Esophagus muscularis mucosa (tissue), 4 donors: ENCODE results near the gene DHX30. TPM values are rescaled to one million over a fixed set of nuclear protein-coding genes. Genes with fewer than 3 reads are reported as not detected.
A peak's percentile ranks its signal among the peaks of the same experiment; 100 is the strongest.

Experiments
- DNase-seq: peaks from one replicate; pipeline ENCODE4 v3.0.0-alpha.2; 2017; ENCODE audit errors: extremely low spot score
- H3K27ac ChIP-seq, 4 donors: fragments of 200-600 bp; sonication (generic); replicated peaks in 1 of 4; 1 replicate in 3 of 4; 2 replicates in 1 of 4; pipeline ENCODE4 v1.5.1; 2016 to 2019; ENCODE audit warnings: mild to moderate bottlenecking in 1 of 4
- H3K27me3 ChIP-seq, 4 donors: fragments of 200-600 bp; sonication (generic); one replicate each; pipeline versions ENCODE4 v1.5.1 to v1.6.0; 2016 to 2019
- H3K36me3 ChIP-seq, 4 donors: fragments of 200-600 bp; sonication (generic); one replicate each; pipeline ENCODE4 v1.5.1; 2016 to 2019
- H3K4me1 ChIP-seq, 4 donors: fragments of 200-600 bp; sonication (generic); one replicate each; pipeline ENCODE4 v1.5.1; 2016 to 2019
- H3K4me3 ChIP-seq, 4 donors: fragments of 200-600 bp; sonication (generic); 1 replicate in 2 of 4; 2 replicates in 2 of 4; pipeline ENCODE4 v1.5.1; 2016 to 2019; ENCODE audit warnings: mild to moderate bottlenecking in 4 of 4, moderate library complexity in 1 of 4
- H3K9me3 ChIP-seq, 4 donors: fragments of 200-600 bp; sonication (generic); 1 replicate in 3 of 4; 2 replicates in 1 of 4; pipeline ENCODE4 v1.5.1; 2016 to 2019
- EP300 ChIP-seq: sonication (generic); formaldehyde crosslinking; IDR thresholded peaks from one replicate; pipeline ENCODE4 v1.6.1; 2017; ENCODE audit warnings: antibody characterized with exemption
- POLR2A ChIP-seq: fragments of 450-650 bp; IDR thresholded peaks from one replicate; pipeline ENCODE4 v1.6.1; 2017; ENCODE audit warnings: antibody characterized with exemption, moderate library complexity, mild to moderate bottlenecking, low read depth
- POLR2AphosphoS5 ChIP-seq, 2 donors: sonication (generic); formaldehyde crosslinking; IDR thresholded peaks; one replicate each; pipeline ENCODE4 v1.6.1; 2017; ENCODE audit warnings: antibody characterized with exemption in 2 of 2
- WGBS: methylation state at CpG from one replicate; pipeline ENCODE4 v1.1.5; 2018; 5-methylcytosine and 5-hydroxymethylcytosine counted together
- intact Hi-C: fragments of 100-400 bp; cut with DNase I; formaldehyde crosslinking; loops from one replicate; pipeline ENCODE4 v1.15.1; 2023
- total RNA-seq, 4 donors: library from RNA; depleted of rRNA; stranded (reverse); fragments of >200 nt; gene quantifications; one replicate each; pipeline versions ENCODE4 v1.1.0 to v1.2.1, GENCODE V29; 2016
- TF ChIP-seq, protein P1 (sequence below), 3 experiments: fragments of 200-600 bp in 2 of 3; fragments of 450-650 bp in 1 of 3; sonication (generic) in 2 of 3; IDR thresholded peaks; one replicate each; pipeline ENCODE4 v1.5.1; 2017 to 2019; ENCODE audit warnings: antibody characterized with exemption in 3 of 3, mild to moderate bottlenecking in 2 of 3, moderate library complexity in 1 of 3

The DHX30 gene
- total RNA-seq, 4 donors from 2014 or later = 54.4 to 99.3 (median 80.0) TPM

GRCh38 chr3:47846186-47846879 lies 43.4 kb downstream of the DHX30 start:
- intact Hi-C loops = no loop called here

DNA sequence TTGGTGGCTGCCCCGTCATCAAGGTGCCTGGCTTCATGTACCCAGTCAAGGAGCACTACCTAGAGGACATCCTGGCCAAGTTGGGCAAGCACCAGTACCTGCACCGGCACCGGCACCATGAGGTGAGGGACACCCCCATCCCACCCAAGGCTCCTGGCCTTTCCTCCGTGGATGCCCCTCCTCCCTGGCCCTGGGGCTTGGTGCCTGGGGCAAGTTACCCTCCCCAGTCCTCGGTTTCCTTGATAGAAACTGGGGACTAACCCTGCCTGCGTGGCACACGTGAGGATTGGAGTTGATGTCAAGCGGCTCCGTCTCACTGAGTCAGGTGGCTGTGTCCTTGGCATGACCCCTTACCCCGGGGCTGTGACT lies 43.9 kb downstream of the DHX30 start:
- TF ChIP-seq POLR2AphosphoS5 (IDR thresholded peaks at IDR 0.05) = peak in 1 of 2 donors; percentile 4
- TF ChIP-seq, protein P1, sequence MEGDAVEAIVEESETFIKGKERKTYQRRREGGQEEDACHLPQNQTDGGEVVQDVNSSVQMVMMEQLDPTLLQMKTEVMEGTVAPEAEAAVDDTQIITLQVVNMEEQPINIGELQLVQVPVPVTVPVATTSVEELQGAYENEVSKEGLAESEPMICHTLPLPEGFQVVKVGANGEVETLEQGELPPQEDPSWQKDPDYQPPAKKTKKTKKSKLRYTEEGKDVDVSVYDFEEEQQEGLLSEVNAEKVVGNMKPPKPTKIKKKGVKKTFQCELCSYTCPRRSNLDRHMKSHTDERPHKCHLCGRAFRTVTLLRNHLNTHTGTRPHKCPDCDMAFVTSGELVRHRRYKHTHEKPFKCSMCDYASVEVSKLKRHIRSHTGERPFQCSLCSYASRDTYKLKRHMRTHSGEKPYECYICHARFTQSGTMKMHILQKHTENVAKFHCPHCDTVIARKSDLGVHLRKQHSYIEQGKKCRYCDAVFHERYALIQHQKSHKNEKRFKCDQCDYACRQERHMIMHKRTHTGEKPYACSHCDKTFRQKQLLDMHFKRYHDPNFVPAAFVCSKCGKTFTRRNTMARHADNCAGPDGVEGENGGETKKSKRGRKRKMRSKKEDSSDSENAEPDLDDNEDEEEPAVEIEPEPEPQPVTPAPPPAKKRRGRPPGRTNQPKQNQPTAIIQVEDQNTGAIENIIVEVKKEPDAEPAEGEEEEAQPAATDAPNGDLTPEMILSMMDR (IDR thresholded peaks at IDR 0.05) = no peak
- H3K9me3 ChIP-seq = no peaks in the 10 kb centered on the region
- WGBS = 91% methylated on average over 9 of the region's 10 CpGs
- intact Hi-C loops = no loop called here
- H3K27me3 ChIP-seq = no peaks in the 10 kb centered on the region
- H3K4me1 ChIP-seq = peaks cover 0 to 11% (median 2%) of the 10 kb centered on the region in 4 donors
- H3K4me3 ChIP-seq = no peak overlapping the region
- H3K27ac ChIP-seq = no peak overlapping the region
- no peak for DNase-seq
- H3K36me3 ChIP-seq = peaks cover 58 to 100% (median 98%) of the 10 kb centered on the region in 4 donors

More at GRCh38 chr3:47846186-47846879, 43.4 kb downstream of the DHX30 start:
- Histone ChIP-seq H3K27ac (no peak overlapping the region), H3K4me1 (peaks cover 0 to 11% (median 2%) of the 10 kb centered on the region in 4 donors), H3K27me3 (no peaks in the 10 kb centered on the region), H3K4me3 (no peak overlapping the region), H3K9me3 (no peaks in the 10 kb centered on the region), H3K36me3 (peaks cover 64 to 100% (median 98%) of the 10 kb centered on the region in 4 donors)
- 91% methylated on average over 20 of the region's 37 CpGs for WGBS
- DNase-seq = no peak
- TF ChIP-seq POLR2AphosphoS5 (IDR thresholded peaks at IDR 0.05) = peak in 1 of 2 donors; percentile 1
- no peak for TF ChIP-seq POLR2A
- TF ChIP-seq EP300 = no peak
- TF ChIP-seq, protein P1 (IDR thresholded peaks at IDR 0.05) = no peak

DNA sequence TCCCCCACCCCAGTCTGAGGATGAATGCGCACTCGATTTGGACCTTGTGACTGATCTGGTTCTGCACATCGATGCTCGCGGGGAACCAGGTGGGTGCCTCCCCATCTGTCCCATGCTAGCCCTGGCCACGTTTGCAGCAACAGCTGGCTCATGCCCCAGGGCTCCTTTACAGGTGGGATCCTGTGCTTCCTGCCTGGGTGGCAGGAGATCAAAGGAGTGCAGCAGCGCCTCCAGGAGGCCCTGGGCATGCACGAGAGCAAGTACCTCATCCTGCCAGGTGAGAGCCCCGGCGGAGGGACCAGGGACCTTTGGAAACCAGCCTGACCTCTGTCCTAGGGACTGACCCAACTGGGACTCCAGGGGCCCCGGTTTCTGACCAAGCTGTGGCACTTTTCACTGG lies 44.3 kb downstream of the DHX30 start:
- Histone ChIP-seq H3K4me1 (peaks cover 0 to 11% (median 2%) of the 10 kb centered on the region in 4 donors), H3K4me3 (no peak overlapping the region), H3K27ac (no peak overlapping the region), H3K36me3 (peaks cover 56 to 100% (median 97%) of the 10 kb centered on the region in 4 donors), H3K27me3 (no peaks in the 10 kb centered on the region), H3K9me3 (no peaks in the 10 kb centered on the region)
- TF ChIP-seq POLR2AphosphoS5 (IDR thresholded peaks at IDR 0.05) = no peak
- TF ChIP-seq, protein P1 (IDR thresholded peaks at IDR 0.05) = no peak
- TF ChIP-seq POLR2A = no peak
- TF ChIP-seq EP300 = no peak
- intact Hi-C loops = no loop called here
- no peak for DNase-seq
- 91% methylated on average over 7 of the region's 11 CpGs for WGBS

GRCh38 chr3:47847801-47848518 lies 45.0 kb downstream of the DHX30 start:
- TF ChIP-seq, protein P1 (IDR thresholded peaks at IDR 0.05) = no peak
- TF ChIP-seq POLR2AphosphoS5 (IDR thresholded peaks at IDR 0.05) (no peak), POLR2A (no peak), EP300 (no peak)
- H3K9me3 ChIP-seq = no peaks in the 10 kb centered on the region
- H3K27ac ChIP-seq = no peak overlapping the region
- peaks cover 58 to 100% (median 97%) of the 10 kb centered on the region in 4 donors for H3K36me3 ChIP-seq
- H3K4me1 ChIP-seq = peaks cover 0 to 11% (median 2%) of the 10 kb centered on the region in 4 donors
- intact Hi-C loops = no loop called here
- no peak overlapping the region for H3K4me3 ChIP-seq
- 99% methylated on average over 12 of the region's 23 CpGs for WGBS
- H3K27me3 ChIP-seq = no peaks in the 10 kb centered on the region
- no peak for DNase-seq
